ENCODE measurements around the gene IGF2BP2.
A peak's percentile ranks its signal among the peaks of the same experiment; 100 is the strongest.
"Not testable (repeated sequence)": the region's sequence is repeated elsewhere in the genome, so short reads cannot be mapped to it uniquely, and the experiment has no call there.

IGF2BP2 gene

DNA sequence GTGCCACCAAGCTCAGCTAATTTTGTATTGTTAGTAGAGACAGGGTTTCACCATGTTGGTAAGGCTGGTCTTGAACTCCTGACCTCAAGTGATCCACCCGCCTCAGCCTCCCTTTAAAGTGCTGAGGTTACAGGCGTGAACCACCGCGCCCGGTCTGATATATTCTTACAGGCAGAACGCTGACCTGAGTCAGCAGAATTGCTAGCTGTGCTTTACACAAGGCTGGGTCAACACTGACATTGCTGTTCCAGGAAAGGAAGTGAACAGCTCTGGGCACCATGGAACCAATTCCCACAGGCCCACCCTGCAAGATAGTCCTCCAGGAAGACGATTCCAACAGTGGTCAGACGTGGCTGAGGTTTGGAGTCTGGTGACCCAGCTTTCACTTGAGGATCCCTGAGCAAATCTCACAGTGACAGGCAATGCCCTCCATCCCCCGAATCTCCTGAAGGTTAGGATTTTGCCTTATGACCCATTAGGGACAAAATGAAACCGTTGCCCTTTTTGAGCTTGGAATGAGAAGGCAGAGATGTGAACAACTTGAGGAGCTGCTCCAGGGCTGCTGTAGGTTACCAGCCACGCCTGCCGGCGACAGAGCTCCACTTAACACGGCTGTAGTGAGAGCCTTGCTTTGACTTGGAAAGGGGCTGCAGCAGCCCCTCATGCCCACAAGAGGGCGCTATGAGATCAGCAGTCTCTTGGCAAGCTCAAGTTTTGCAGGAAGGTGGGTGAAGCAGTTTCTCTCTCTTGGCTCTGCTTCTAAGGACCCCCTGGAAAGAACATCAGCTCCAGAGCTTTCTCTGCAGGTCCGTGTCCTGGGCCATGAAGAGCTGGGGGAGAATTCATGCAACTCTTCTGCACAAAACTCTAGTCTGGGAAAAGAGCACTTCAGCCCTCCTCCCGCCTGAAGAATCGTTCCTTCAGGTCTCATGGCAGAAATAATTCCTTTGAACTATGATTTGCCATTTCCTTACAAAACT is 164.6 kb downstream of the IGF2BP2 start:
- DNase-seq (ENCODE audit: low spot score) = peak; percentile 80

DNA sequence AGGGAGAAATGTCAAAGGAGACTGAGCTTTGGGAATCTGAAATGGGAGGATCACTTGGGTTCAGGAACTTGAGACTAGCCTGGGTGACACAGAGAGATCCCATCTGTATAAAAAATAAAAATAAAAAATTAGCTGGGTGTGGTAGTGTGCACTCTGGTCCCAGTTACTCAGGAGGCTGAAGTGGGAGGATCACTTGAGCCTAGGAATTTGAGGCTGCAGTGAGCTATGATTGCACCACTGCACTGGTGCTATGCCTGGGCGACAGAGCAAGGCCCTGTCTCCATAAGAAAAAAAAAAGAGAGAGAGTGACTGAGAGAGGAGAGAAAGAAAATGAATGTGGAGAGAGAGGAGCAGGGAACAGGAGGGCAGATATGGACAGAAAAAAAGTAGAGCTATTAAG is 165.9 kb downstream of the IGF2BP2 start:
- DNase-seq (ENCODE audit: low spot score) = no peak

DNA sequence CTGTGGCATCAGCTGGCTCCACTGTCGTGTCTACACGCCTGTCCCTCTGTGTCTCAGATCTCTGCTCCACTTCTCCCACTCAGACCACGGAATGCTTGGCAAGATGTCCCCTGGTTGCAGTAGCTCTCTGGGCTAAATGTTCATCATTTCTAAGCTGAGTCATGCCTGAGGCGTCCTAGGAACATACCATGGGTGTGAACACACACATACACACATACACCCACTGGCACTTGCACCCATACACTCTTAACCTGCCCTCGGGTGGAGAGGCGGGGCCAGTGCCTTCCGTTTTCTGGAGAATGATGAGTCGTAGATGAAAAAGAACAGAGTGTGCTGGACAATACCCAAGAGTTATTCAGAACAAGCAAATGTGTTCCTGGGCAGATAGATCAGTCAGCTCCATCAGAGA is 166.3 kb downstream of the IGF2BP2 start:
- peak; percentile 93 for DNase-seq (ENCODE audit: low spot score)

DNA sequence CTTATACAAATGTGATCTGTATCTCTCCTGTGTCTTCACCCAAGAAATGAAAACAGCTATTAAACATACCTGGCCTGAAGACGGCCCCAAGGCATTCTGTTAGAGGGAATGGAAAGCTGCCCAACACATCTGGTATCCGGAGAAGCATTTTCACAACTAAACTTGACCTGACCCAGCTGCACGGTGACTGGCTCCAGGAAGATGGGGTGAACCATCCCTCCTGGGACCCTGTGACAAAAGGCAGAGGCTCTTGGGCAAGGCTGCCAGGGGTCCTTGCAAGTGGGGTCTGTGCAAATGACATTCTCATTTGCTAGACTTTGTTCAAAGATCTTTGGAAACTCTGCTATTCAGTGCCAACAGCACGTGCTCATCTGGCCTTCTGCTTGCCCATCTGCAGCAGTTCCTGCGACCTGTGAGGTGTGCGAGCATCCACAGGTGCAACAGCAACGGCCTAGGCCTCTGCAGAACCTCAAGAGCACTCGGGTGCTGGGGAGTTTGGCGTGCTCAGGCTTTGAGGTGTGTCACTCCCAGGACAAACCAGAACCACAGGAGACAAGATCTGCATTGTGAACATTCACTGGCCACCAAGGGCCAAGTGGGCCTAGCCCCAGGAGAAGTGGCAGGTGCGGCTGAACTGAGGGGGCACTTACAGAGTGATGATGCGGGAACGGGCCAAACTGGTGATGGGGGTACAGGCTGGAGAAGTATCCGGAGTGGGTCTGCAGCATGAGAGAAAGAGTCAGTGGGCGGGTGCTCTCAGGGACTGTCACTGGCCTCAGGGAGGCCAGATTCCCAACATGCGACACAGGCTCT is 166.9 kb downstream of the IGF2BP2 start:
- DNase-seq (ENCODE audit: low spot score) = no peak

DNA sequence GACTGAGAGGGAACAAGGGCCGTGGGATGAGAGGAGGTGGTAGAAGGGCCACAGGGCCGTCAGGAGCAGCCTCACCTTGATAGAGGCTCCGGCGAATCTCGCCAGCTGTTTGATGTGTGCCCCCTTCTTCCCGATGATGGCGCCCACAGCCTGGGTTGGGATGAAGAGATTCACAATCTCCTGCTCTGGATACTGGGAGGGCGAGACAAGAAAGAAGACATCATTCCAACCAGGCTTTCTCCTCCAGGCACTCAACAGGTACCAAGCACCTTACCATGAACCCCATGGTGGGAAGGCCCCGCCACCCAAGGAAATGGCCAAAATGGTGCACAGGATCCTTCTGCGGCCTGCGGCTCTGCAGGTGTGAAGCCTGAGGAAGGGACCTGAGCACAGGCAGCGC is 167.6 kb downstream of the IGF2BP2 start:
- DNase-seq (ENCODE audit: low spot score) = no peak

- DNase-seq (ENCODE audit: low spot score) = peak; percentile 92
Observed at GRCh38 chr3:185656321-185656840, 168.5 kb downstream of the IGF2BP2 start.

GRCh38 chr3:185655426-185656320 is 169.2 kb downstream of the IGF2BP2 start:
- no peak for DNase-seq (ENCODE audit: low spot score)

- DNase-seq (ENCODE audit: low spot score) = no peak
Observed at GRCh38 chr3:185654758-185655145, 170.1 kb downstream of the IGF2BP2 start.

DNA sequence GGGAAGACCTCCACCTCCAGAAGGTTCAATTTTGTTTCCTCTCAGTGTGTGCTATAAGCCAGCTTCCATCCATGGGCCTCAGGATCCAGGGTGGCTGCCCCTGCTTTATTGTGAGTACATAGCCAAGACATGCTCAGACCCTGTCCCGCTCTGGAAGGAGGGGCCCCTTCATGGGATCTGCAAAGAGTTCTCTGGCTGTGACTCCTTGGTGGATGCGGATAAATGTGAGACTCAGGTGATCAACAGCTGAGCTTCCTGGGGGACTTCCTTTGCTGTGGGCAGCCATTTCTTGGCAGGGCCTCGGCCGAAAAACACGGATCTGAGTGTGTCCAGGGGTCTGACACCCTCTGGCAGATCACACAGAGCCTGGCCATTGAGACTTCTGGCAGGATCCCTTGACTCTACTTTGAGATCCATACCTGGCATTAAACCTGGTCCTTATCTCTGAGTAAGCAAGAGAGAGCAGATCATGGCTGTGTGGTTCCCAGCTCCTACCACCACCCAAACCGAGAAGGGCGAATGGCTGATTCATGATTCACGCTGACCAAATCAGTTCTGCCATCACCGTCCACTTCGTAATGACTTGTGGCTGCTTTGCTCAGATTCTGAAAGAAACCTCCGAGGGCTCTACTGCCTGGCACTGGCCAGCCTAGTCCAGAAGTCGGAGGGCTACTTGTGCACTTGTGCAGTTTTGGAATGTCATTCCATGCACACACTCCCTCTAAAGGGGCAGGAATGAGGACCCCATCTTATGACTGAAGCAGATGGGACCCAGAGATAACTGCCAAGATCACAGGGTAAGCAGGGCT is 170.7 kb downstream of the IGF2BP2 start:
- no peak for DNase-seq (ENCODE audit: low spot score)

- DNase-seq (ENCODE audit: low spot score) = no peak
Observed at GRCh38 chr3:185651971-185652370, 172.9 kb downstream of the IGF2BP2 start.

DNA sequence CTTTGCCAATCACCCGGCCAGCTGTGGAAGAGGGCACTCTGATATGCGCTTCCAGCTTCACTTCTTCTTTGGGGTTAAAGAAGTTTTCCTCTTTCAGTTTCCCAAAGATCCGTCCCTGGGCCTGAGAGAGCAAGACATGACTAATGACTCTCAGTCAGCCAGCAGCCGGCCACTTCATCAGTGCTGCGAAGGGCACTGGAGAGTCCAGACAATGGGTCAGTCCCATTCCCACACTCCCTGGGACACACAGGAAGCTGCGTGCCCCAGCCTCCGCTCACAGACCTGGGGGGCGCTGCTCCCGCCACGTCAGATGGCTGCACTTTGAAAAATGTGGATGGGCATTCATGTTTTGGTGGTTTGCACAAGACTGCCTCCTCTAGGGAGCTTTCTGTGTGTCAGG is 175.4 kb downstream of the IGF2BP2 start:
- DNase-seq (ENCODE audit: low spot score) = no peak

DNA sequence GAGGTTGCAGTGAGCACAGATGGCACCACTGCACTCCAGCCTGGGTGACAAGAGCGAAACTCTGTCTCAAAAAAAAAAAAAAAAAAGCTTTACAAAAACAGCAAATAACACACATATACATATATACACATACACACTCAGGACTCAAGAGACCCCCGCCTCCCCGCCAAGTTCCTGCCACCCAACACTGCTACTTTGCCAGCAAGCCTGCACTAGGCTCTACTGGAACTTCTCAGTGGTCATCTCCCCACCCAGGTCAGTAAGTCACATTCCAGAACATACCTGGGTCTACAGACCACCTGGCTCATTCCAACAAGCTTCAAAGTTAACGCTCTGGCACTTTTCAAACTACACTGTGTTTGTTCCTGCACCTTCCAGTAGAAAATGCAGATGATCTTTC is 176.4 kb downstream of the IGF2BP2 start:
- DNase-seq (ENCODE audit: low spot score) = no peak

- DNase-seq (ENCODE audit: low spot score) = no peak
Observed at GRCh38 chr3:185647880-185648210, 177.0 kb downstream of the IGF2BP2 start.

- no peak for DNase-seq (ENCODE audit: low spot score)
Observed at GRCh38 chr3:185647134-185647879, 177.5 kb downstream of the IGF2BP2 start.

GRCh38 chr3:185646382-185647133 is 178.3 kb downstream of the IGF2BP2 start:
- DNase-seq (ENCODE audit: low spot score) = no peak

- no peak for DNase-seq (ENCODE audit: low spot score)
Observed at GRCh38 chr3:185645596-185646381, 179.1 kb downstream of the IGF2BP2 start.

DNA sequence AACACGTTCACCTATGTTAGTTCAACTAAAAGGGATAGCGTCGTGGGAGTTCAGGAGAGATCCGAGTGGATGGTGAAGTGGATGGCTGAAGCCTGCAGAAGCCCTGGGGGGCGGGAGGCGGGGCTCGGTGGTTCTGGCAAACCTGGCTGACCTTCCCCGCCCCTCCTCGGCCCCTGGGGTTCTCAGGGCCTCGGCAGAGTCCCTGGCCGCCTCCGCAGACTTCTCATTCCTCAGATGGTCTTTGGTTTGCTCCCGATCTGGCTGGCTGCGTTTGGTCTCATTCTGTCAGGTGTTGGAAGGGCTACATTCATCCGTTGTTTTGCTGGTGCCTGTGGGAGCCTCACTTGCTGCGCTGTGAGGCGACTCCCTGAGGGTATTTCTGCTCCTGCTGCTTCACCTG is 179.7 kb downstream of the IGF2BP2 start:
- DNase-seq (ENCODE audit: low spot score) = not testable (repeated sequence)

DNA sequence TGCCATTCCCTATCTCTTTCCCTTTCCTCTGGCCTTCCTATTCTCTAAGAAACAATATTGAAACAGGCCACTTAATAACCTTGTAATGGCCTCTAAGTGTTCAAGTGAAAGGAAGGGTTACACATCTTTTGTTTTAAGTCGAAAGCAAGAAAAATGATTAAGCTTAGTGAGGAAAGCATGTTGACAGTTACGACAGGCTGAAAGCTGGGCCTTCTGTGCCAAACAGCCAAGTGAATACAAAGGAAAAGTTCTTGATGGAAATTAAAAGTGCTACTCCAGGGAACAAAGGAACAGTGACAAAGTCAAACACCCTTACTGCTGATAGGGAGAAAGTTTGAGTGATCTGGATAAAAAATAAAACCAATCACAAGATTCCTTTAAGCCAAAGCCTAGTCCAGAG is 184.5 kb downstream of the IGF2BP2 start:
- DNase-seq (ENCODE audit: low spot score) = no peak
